DND-41 (cell line): ENCODE measurements around the gene ATXN1.

ENCODE experiments used
- ATAC-seq: fragments of 200-7000 bp; cut with Tn5 transposase; 3 replicates; pipeline ENCODE4 v1.9.1; 2021; ENCODE audit warnings: low read depth; ENCODE audit not compliant: insufficient read depth
- DNase-seq: peaks from one replicate; pipeline ENCODE4 v3.0.0-alpha.2; 2020
- H2AFZ ChIP-seq: 2 replicates; pipeline ENCODE4 v1.6.0; 2012; ENCODE audit warnings: low read depth, low read length
- H3K27ac ChIP-seq: 2 replicates; pipeline ENCODE4 v1.5.1; 2012; ENCODE audit warnings: low read length, inconsistent platforms
- H3K27me3 ChIP-seq: fragments of 200-600 bp; sonication (generic); 2 replicates; pipeline ENCODE4 v1.6.0; 2012; ENCODE audit warnings: low read length, mild to moderate bottlenecking, inconsistent platforms; ENCODE audit not compliant: insufficient read depth, poor library complexity
- H3K36me3 ChIP-seq: 2 replicates; pipeline ENCODE4 v1.5.1; 2012; ENCODE audit warnings: low read length, inconsistent platforms; ENCODE audit not compliant: insufficient read depth
- H3K4me1 ChIP-seq: 2 replicates; pipeline ENCODE4 v1.5.1; 2012; ENCODE audit warnings: mild to moderate bottlenecking, low read length; ENCODE audit not compliant: insufficient read depth
- H3K4me2 ChIP-seq: 2 replicates; pipeline ENCODE4 v1.6.0; 2012; ENCODE audit warnings: mild to moderate bottlenecking, moderate library complexity, low read length, inconsistent platforms; ENCODE audit not compliant: insufficient read depth
- H3K4me3 ChIP-seq, 2 experiments: fragments of 200-600 bp in 1 of 2; shearing (Covaris generic) in 1 of 2; 2 replicates each; pipeline ENCODE4 v1.5.1; 2012 to 2016; ENCODE audit warnings: inconsistent platforms in 2 of 2, low read length in 2 of 2, mild to moderate bottlenecking in 2 of 2, low read depth in 1 of 2, moderate library complexity in 1 of 2
- H3K79me2 ChIP-seq: 2 replicates; pipeline ENCODE4 v1.6.0; 2012; ENCODE audit warnings: low read length, inconsistent platforms; ENCODE audit not compliant: insufficient read depth
- H3K9ac ChIP-seq: 2 replicates; pipeline ENCODE4 v1.6.0; 2012; ENCODE audit warnings: low read depth, mild to moderate bottlenecking, inconsistent platforms, low read length, moderate library complexity
- H3K9me3 ChIP-seq: 2 replicates; pipeline ENCODE4 v1.5.1; 2012; ENCODE audit warnings: low read length, moderate library complexity, mild to moderate bottlenecking, inconsistent platforms; ENCODE audit not compliant: insufficient read depth, severe bottlenecking
- H4K20me1 ChIP-seq: 2 replicates; pipeline ENCODE4 v1.6.0; 2012; ENCODE audit warnings: low read length; ENCODE audit not compliant: insufficient read depth
- CTCF ChIP-seq: IDR thresholded peaks from 2 replicates; pipeline ENCODE4 v1.5.1; 2012; ENCODE audit warnings: borderline replicate concordance, low read length, moderate library complexity, mild to moderate bottlenecking; ENCODE audit not compliant: poor library complexity, severe bottlenecking; ENCODE audit errors: extremely low read depth
- EZH2 ChIP-seq: IDR thresholded peaks from 3 replicates; pipeline ENCODE4 v1.6.1; 2012; ENCODE audit warnings: borderline replicate concordance, low read depth, mild to moderate bottlenecking, moderate library complexity, low read length, inconsistent platforms; ENCODE audit not compliant: severe bottlenecking

Gene ATXN1

GRCh38 chr6:16758163-16758975 lies 2.9 kb downstream of the ATXN1 start:
- Histone ChIP-seq H3K9ac (no peak overlapping the region), H4K20me1 (peaks cover 5% of the 10 kb centered on the region; the same call in 1 of the 2 replicates)

GRCh38 chr6:16757332-16757731 lies 3.9 kb downstream of the ATXN1 start:
- H3K9me3 ChIP-seq = no peaks in the 10 kb centered on the region
- H3K79me2 ChIP-seq = no peaks in the 10 kb centered on the region
- ATAC-seq = no peak
- no peak overlapping the region for H2AFZ ChIP-seq
- DNase-seq = no peak
- TF ChIP-seq CTCF (no peak), EZH2 (no peak)
- H3K36me3 ChIP-seq = no peaks in the 10 kb centered on the region
- H3K27me3 ChIP-seq = peaks cover 45% of the 10 kb centered on the region
- H3K4me3 ChIP-seq = no peak overlapping the region
- peaks cover 25% of the 10 kb centered on the region for H3K4me1 ChIP-seq
- H4K20me1 ChIP-seq = peaks cover under 1% of the 10 kb centered on the region; the same call in 1 of the 2 replicates
- no peak overlapping the region for H3K27ac ChIP-seq
- H3K4me2 ChIP-seq = no peak overlapping the region
- no peak overlapping the region for H3K9ac ChIP-seq

More at GRCh38 chr6:16758163-16758975, 2.9 kb downstream of the ATXN1 start:
- Histone ChIP-seq H3K4me3 (no peak overlapping the region), H3K27me3 (peaks cover 52% of the 10 kb centered on the region), H3K9me3 (no peaks in the 10 kb centered on the region), H3K27ac (no peak overlapping the region), H3K4me2 (peak overlapping the region; percentile 80; the same call in 1 of the 2 replicates), H3K36me3 (no peaks in the 10 kb centered on the region), H3K79me2 (no peaks in the 10 kb centered on the region), H3K4me1 (peaks cover 30% of the 10 kb centered on the region), H2AFZ (no peak overlapping the region)
- ATAC-seq = no peak
- no peak for DNase-seq
- no peak for TF ChIP-seq CTCF
- no peak for TF ChIP-seq EZH2

GRCh38 chr6:16756660-16757255 lies 4.5 kb downstream of the ATXN1 start:
- Histone ChIP-seq H3K27me3 (peaks cover 39% of the 10 kb centered on the region), H3K36me3 (no peaks in the 10 kb centered on the region), H3K9me3 (no peaks in the 10 kb centered on the region), H3K4me3 (no peak overlapping the region), H2AFZ (no peak overlapping the region), H3K4me1 (peaks cover 19% of the 10 kb centered on the region), H3K27ac (no peak overlapping the region), H3K79me2 (no peaks in the 10 kb centered on the region), H3K9ac (no peak overlapping the region), H4K20me1 (no peaks in the 10 kb centered on the region), H3K4me2 (no peak overlapping the region)
- no peak for DNase-seq
- ATAC-seq = no peak
- no peak for TF ChIP-seq CTCF
- TF ChIP-seq EZH2 = no peak
